Trophoblast cell (in vitro differentiated cells and primary cell): ENCODE measurements around the gene CCIN.

ENCODE experiments used
- DNase-seq, 2 donors: peaks; one replicate each; pipeline ENCODE4 v3.0.0-alpha.2; 2016
- H2AFZ ChIP-seq: 2 replicates; pipeline ENCODE4 v1.6.1; 2013; ENCODE audit warnings: low read length, moderate library complexity, mild to moderate bottlenecking; ENCODE audit not compliant: insufficient read depth, poor library complexity
- H2AK5ac ChIP-seq: 2 replicates; pipeline ENCODE4 v1.6.1; 2013; ENCODE audit warnings: mild to moderate bottlenecking, low read length
- H2BK120ac ChIP-seq: 2 replicates; pipeline ENCODE4 v1.6.1; 2013; ENCODE audit warnings: low read length, mild to moderate bottlenecking, moderate library complexity; ENCODE audit not compliant: insufficient read depth, poor library complexity
- H2BK12ac ChIP-seq: 2 replicates; pipeline ENCODE4 v1.6.1; 2013; ENCODE audit warnings: mild to moderate bottlenecking, low read length, moderate library complexity
- H2BK5ac ChIP-seq: 2 replicates; pipeline ENCODE4 v1.6.1; 2013; ENCODE audit warnings: low read length, low read depth, moderate library complexity, mild to moderate bottlenecking; ENCODE audit not compliant: poor library complexity
- H3K14ac ChIP-seq: 2 replicates; pipeline ENCODE4 v1.6.1; 2013; ENCODE audit warnings: mild to moderate bottlenecking, low read length
- H3K18ac ChIP-seq: 2 replicates; pipeline ENCODE4 v1.6.1; 2013; ENCODE audit warnings: mild to moderate bottlenecking, low read length
- H3K23ac ChIP-seq: 2 replicates; pipeline ENCODE4 v1.6.1; 2013; ENCODE audit warnings: low read length
- H3K27ac ChIP-seq: 2 replicates; pipeline ENCODE4 v1.5.1; 2013; ENCODE audit warnings: low read depth, mild to moderate bottlenecking, inconsistent platforms, low read length, moderate library complexity
- H3K27me3 ChIP-seq: 2 replicates; pipeline ENCODE4 v1.6.1; 2013; ENCODE audit warnings: inconsistent platforms, mild to moderate bottlenecking, low read length, moderate library complexity; ENCODE audit not compliant: insufficient read depth
- H3K36me3 ChIP-seq, 2 experiments: 1 replicate in 1 of 2; 2 replicates in 1 of 2; pipeline ENCODE4 v1.6.1; 2013; ENCODE audit warnings: low read length in 2 of 2, mild to moderate bottlenecking in 2 of 2, moderate library complexity in 1 of 2; ENCODE audit not compliant: insufficient read depth in 2 of 2, control insufficient read depth in 1 of 2
- H3K4ac ChIP-seq: 2 replicates; pipeline ENCODE4 v1.6.1; 2013; ENCODE audit warnings: low read depth, mild to moderate bottlenecking, low read length, moderate library complexity
- H3K4me1 ChIP-seq, 2 experiments: 1 replicate in 1 of 2; 2 replicates in 1 of 2; pipeline ENCODE4 v1.6.1; 2013; ENCODE audit warnings: low read length in 2 of 2, mild to moderate bottlenecking in 2 of 2, moderate library complexity in 1 of 2; ENCODE audit not compliant: insufficient read depth in 2 of 2, control insufficient read depth in 1 of 2
- H3K4me2 ChIP-seq: 2 replicates; pipeline ENCODE4 v1.6.1; 2013; ENCODE audit warnings: inconsistent platforms, mild to moderate bottlenecking, low read length, moderate library complexity
- H3K4me3 ChIP-seq: 2 replicates; pipeline ENCODE4 v1.5.1; 2013; ENCODE audit warnings: mild to moderate bottlenecking, low read depth, low read length, inconsistent platforms
- H3K79me1 ChIP-seq: one replicate; pipeline ENCODE4 v1.6.1; 2013; ENCODE audit warnings: low read length
- H3K79me2 ChIP-seq: 2 replicates; pipeline ENCODE4 v1.6.1; 2013; ENCODE audit warnings: low read length, mild to moderate bottlenecking; ENCODE audit not compliant: control insufficient read depth, insufficient read depth, poor library complexity
- H3K9ac ChIP-seq: 2 replicates; pipeline ENCODE4 v1.6.1; 2013; ENCODE audit warnings: mild to moderate bottlenecking, low read length
- H3K9me3 ChIP-seq: 2 replicates; pipeline ENCODE4 v1.6.1; 2013; ENCODE audit warnings: low read depth, mild to moderate bottlenecking, control low read depth, inconsistent platforms, low read length; ENCODE audit not compliant: insufficient read depth
- H4K12ac ChIP-seq: 2 replicates; pipeline ENCODE4 v1.6.1; 2013; ENCODE audit warnings: low read depth, mild to moderate bottlenecking, low read length, moderate library complexity
- H4K8ac ChIP-seq: 2 replicates; pipeline ENCODE4 v1.6.1; 2013; ENCODE audit warnings: low read depth, mild to moderate bottlenecking, low read length, moderate library complexity
- H4K91ac ChIP-seq: one replicate; pipeline ENCODE4 v1.6.1; 2013; ENCODE audit warnings: low read depth, mild to moderate bottlenecking, low read length, moderate library complexity
- WGBS: extraction: QIAGEN DNeasy Blood & Tissue Kit; methylation state at CpG from one replicate; pipeline ENCODE4 v1.1.7; 2013; ENCODE audit warnings: missing lambda C conversion rate; ENCODE audit not compliant: insufficient read length, insufficient coverage; ENCODE audit errors: extremely low coverage; 5-methylcytosine and 5-hydroxymethylcytosine counted together

Gene CCIN

DNA sequence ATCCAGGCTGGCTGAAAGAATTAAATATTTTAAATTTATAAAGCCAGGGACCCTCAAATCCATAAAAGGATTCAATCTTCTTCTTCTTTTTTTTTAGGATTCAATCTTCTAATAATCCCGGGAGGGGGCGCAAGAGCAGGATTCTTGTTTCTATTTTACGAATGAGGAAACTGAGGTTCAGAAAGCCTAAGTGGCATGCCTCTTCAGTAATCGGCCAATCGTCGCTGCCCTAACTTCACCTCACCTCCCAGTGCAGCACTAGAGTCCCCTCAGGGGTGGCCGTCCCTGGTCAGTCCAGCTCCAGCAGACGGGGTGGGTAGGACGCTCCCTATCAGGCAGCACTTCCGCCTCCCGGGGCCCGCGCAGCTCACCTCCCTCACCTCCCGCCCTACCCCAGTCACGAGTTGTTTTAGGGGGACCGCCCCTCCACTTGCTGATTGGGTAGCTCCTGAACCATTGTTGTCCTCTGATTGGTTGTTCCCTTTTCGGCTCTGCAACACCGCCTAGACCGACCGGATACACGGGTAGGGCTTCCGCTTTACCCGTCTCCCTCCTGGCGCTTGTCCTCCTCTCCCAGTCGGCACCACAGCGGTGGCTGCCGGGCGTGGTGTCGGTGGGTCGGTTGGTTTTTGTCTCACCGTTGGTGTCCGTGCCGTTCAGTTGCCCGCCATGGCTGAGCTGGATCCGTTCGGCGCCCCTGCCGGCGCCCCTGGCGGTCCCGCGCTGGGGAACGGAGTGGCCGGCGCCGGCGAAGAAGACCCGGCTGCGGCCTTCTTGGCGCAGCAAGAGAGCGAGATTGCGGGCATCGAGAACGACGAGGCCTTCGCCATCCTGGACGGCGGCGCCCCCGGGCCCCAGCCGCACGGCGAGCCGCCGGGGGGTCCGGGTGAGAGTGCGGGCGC is 21.5 kb downstream of the CCIN start, which contains the start of gene CLTA:
TSS of gene CLTA (plus strand) at position 534 of the 902 bp plus-strand sequence. CDS start at position 670, 136 bp downstream.
- H2AFZ ChIP-seq, result peak within 1 kb of the TSS; percentile 81
- no CpG with 5 or more reads among the region's 68 CpGs for WGBS

DNA sequence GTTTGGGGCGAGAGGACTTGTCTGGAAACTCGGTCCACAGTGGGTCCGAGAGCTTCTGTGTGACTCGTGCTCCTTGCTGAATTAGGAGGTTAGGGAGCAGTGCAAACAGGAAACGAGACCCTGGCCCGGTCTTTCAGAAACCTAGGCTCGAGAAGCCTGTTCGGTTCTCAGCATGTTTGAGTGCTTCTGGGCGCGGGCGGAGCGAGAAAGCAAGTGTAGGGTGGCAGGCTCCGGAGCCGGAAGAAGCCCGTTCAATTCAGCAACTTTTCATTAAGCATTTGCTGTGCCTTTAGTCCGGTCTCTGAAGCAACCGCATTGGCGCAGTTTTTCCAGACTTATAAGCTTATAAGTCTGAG is 22.1 kb downstream of the CCIN start:
- H3K79me1 ChIP-seq, result peaks cover 14% of the 10 kb centered on the region
- H2AK5ac ChIP-seq, result peak overlapping the region; percentile 83
- H3K9me3 ChIP-seq, result no peaks in the 10 kb centered on the region
- peak overlapping the region; percentile 80 for H4K12ac ChIP-seq
- H2BK120ac ChIP-seq, result peak overlapping the region; percentile 93
- H3K27me3 ChIP-seq, result no peaks in the 10 kb centered on the region
- peak overlapping the region; percentile 81 for H3K27ac ChIP-seq
- DNase-seq, result peak in 1 of 2 donors; percentile 51
- no CpG with 5 or more reads among the region's 18 CpGs for WGBS
- H4K91ac ChIP-seq, result peak overlapping the region; percentile 92
- H3K14ac ChIP-seq, result peak overlapping the region; percentile 93
- H3K4ac ChIP-seq, result peak overlapping the region; percentile 100
- peaks cover 18% of the 10 kb centered on the region for H3K79me2 ChIP-seq
- H3K36me3 ChIP-seq, result peaks cover 0 to 2% of the 10 kb centered on the region in 2 experiments
- peak overlapping the region; percentile 96 for H3K4me3 ChIP-seq
- peak overlapping the region; percentile 71 for H2AFZ ChIP-seq
- H3K4me2 ChIP-seq, result peak overlapping the region; percentile 70
- no peak overlapping the region for H2BK12ac ChIP-seq
- peak overlapping the region; percentile 95 for H4K8ac ChIP-seq
- peak overlapping the region; percentile 98 for H3K18ac ChIP-seq
- peak overlapping the region; percentile 98 for H3K9ac ChIP-seq
- H2BK5ac ChIP-seq, result peak overlapping the region; percentile 87
- peaks cover 7 to 20% of the 10 kb centered on the region in 2 experiments for H3K4me1 ChIP-seq
- H3K23ac ChIP-seq, result no peak overlapping the region

More for the DNA sequence above, 21.5 kb downstream of the CCIN start, which contains the start of gene CLTA:
- Histone ChIP-seq H3K79me2 (peaks cover 18% of the 10 kb centered on the region), H2BK120ac (peak within 1 kb of the TSS; percentile 93), H3K23ac (no peak within 1 kb of the TSS), H2BK12ac (no peak within 1 kb of the TSS), H4K91ac (peak within 1 kb of the TSS; percentile 92), H3K14ac (peak within 1 kb of the TSS; percentile 93), H3K79me1 (peaks cover 14% of the 10 kb centered on the region), H3K27ac (peak within 1 kb of the TSS; percentile 81), H3K27me3 (no peaks in the 10 kb centered on the region), H2BK5ac (peak within 1 kb of the TSS; percentile 87), H4K8ac (peak within 1 kb of the TSS; percentile 95), H3K4me2 (peak within 1 kb of the TSS; percentile 70), H3K4ac (peak within 1 kb of the TSS; percentile 100), H3K9ac (peak within 1 kb of the TSS; percentile 98), H4K12ac (peak within 1 kb of the TSS; percentile 80), H3K4me3 (peak within 1 kb of the TSS; percentile 96), H3K4me1 (peaks cover 7 to 20% of the 10 kb centered on the region in 2 experiments), H3K18ac (peak within 1 kb of the TSS; percentile 98), H3K36me3 (peaks cover 0 to 2% of the 10 kb centered on the region in 2 experiments), H3K9me3 (no peaks in the 10 kb centered on the region), H2AK5ac (peak within 1 kb of the TSS; percentile 83)
- DNase-seq, result peak; percentile 98 to 99

DNA sequence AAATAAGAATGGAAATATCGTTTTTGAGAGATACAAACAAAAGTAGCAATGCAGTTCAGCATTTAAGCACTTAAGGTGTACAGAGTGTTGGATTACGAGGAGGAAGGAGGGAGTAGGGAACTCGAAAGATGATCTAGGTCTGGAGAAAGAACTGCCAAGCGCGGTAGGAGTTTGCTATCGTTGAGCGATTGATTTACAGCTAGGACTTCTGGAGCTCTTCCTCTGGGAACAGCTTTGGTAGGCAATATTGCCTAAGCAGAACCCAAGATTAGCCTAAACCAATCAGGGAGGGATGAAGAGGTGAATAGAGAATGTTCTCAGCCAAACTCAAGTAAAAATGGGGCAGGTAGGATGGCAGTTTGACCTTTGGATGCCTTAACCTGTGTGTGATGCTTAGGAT is 22.5 kb downstream of the CCIN start:
- no peak overlapping the region for H2AFZ ChIP-seq
- H3K4me1 ChIP-seq, result peaks cover 7 to 20% of the 10 kb centered on the region in 2 experiments
- no CpG with 5 or more reads among the region's 7 CpGs for WGBS
- no peak overlapping the region for H2BK120ac ChIP-seq
- H3K36me3 ChIP-seq, result peaks cover 0 to 4% of the 10 kb centered on the region in 2 experiments
- no peak overlapping the region for H4K12ac ChIP-seq
- peak overlapping the region; percentile 26 for H3K18ac ChIP-seq
- peak overlapping the region; percentile 22 for H2BK5ac ChIP-seq
- peak overlapping the region; percentile 41 for H3K9ac ChIP-seq
- H3K9me3 ChIP-seq, result no peaks in the 10 kb centered on the region
- peak overlapping the region; percentile 56 for H4K8ac ChIP-seq
- peak overlapping the region; percentile 100 for H3K4ac ChIP-seq
- H3K27ac ChIP-seq, result no peak overlapping the region
- no peak overlapping the region for H3K14ac ChIP-seq
- H3K4me3 ChIP-seq, result peak overlapping the region; percentile 58
- H3K79me2 ChIP-seq, result peaks cover 19% of the 10 kb centered on the region
- no peak overlapping the region for H2AK5ac ChIP-seq
- no peak overlapping the region for H4K91ac ChIP-seq
- H3K4me2 ChIP-seq, result peak overlapping the region; percentile 70
- H2BK12ac ChIP-seq, result no peak overlapping the region
- H3K79me1 ChIP-seq, result peaks cover 14% of the 10 kb centered on the region
- no peak overlapping the region for H3K23ac ChIP-seq
- DNase-seq, result no peak
- no peaks in the 10 kb centered on the region for H3K27me3 ChIP-seq

DNA sequence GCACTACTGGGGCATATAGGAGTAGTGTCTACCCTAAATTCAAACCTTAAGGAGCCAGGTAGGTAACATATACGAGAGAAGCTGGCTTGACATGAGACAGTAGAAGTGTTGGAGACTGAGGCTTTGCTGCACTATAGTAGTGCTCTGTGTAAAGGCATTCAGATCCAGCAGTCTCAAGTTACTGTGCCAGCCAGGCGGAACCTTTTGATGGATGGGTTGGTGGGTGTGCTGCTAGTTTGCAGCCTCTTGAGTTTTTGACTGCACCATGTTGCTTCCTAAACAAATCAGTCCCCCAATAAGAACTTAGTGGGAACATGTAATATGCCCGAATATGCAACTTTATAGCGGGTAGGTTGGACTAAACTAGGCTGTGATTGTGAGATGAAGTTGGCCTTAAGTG is 23.0 kb downstream of the CCIN start:
- H3K4me3 ChIP-seq, result no peak overlapping the region
- no peak overlapping the region for H3K9ac ChIP-seq
- H2BK120ac ChIP-seq, result no peak overlapping the region
- H3K27me3 ChIP-seq, result no peaks in the 10 kb centered on the region
- peaks cover 3 to 7% of the 10 kb centered on the region in 2 experiments for H3K36me3 ChIP-seq
- peaks cover 20% of the 10 kb centered on the region for H3K79me2 ChIP-seq
- no peak overlapping the region for H3K14ac ChIP-seq
- DNase-seq, result no peak
- peaks cover 7 to 20% of the 10 kb centered on the region in 2 experiments for H3K4me1 ChIP-seq
- peak overlapping the region; percentile 93 for H3K4ac ChIP-seq
- H3K18ac ChIP-seq, result no peak overlapping the region
- no peak overlapping the region for H3K27ac ChIP-seq
- H2AK5ac ChIP-seq, result no peak overlapping the region
- no peak overlapping the region for H4K8ac ChIP-seq
- H3K79me1 ChIP-seq, result peaks cover 14% of the 10 kb centered on the region
- H4K91ac ChIP-seq, result no peak overlapping the region
- H2BK5ac ChIP-seq, result no peak overlapping the region
- H3K23ac ChIP-seq, result no peak overlapping the region
- no CpG with 5 or more reads among the region's 4 CpGs for WGBS
- H3K9me3 ChIP-seq, result no peaks in the 10 kb centered on the region
- H4K12ac ChIP-seq, result no peak overlapping the region
- H3K4me2 ChIP-seq, result peak overlapping the region; percentile 70
- no peak overlapping the region for H2BK12ac ChIP-seq
- no peak overlapping the region for H2AFZ ChIP-seq
